Heart left ventricle (tissue), 16 donors: ENCODE data around the gene NKAIN2. TPM values are rescaled to one million over a fixed set of nuclear protein-coding genes. Genes with fewer than 3 reads are reported as not detected.

ENCODE experiments used
- ATAC-seq, 4 donors: fragments of 200-7000 bp; cut with Tn5 transposase; one replicate each; pipeline ENCODE4 v1.9.1; 2020 to 2022; ENCODE audit warnings: moderate library complexity in 4 of 4, mild to moderate bottlenecking in 3 of 4, moderate number of reproducible peaks in 1 of 4
- DNase-seq, 5 donors: peaks; one replicate each; pipeline ENCODE4 v3.0.0-alpha.2; 2020
- H3K27ac ChIP-seq, 12 donors: fragments of 200-600 bp; sonication (generic) in 4 of 12; one replicate each; pipeline versions ENCODE4 v1.5.0 to v1.8.0; 2016 to 2022; ENCODE audit warnings: mild to moderate bottlenecking in 2 of 12
- H3K27me3 ChIP-seq, 9 donors: fragments of 200-600 bp; sonication (generic) in 2 of 9; one replicate each; pipeline versions ENCODE4 v1.5.1 to v1.8.0; 2016 to 2022; ENCODE audit warnings: mild to moderate bottlenecking in 3 of 9
- H3K36me3 ChIP-seq, 9 donors: fragments of 200-600 bp; sonication (generic) in 2 of 9; one replicate each; pipeline versions ENCODE4 v1.5.0 to v1.8.0; 2018 to 2022; ENCODE audit warnings: mild to moderate bottlenecking in 2 of 9
- H3K4me1 ChIP-seq, 12 donors: fragments of 200-600 bp; sonication (generic) in 4 of 12; one replicate each; pipeline versions ENCODE4 v1.5.0 to v1.8.0; 2016 to 2022; ENCODE audit warnings: mild to moderate bottlenecking in 3 of 12
- H3K4me3 ChIP-seq, 12 donors: fragments of 200-600 bp; sonication (generic) in 4 of 12; one replicate each; pipeline versions ENCODE4 v1.5.0 to v1.8.0; 2017 to 2022; ENCODE audit warnings: mild to moderate bottlenecking in 9 of 12, moderate library complexity in 4 of 12
- H3K9me3 ChIP-seq, 12 donors: fragments of 200-600 bp; sonication (generic) in 4 of 12; one replicate each; pipeline versions ENCODE4 v1.5.0 to v1.8.0; 2016 to 2022; ENCODE audit warnings: mild to moderate bottlenecking in 1 of 12
- POLR2A ChIP-seq, 2 donors: fragments of 450-650 bp; IDR thresholded peaks; one replicate each; pipeline ENCODE4 v1.6.1; 2017; ENCODE audit warnings: antibody characterized with exemption in 2 of 2, mild to moderate bottlenecking in 2 of 2, moderate library complexity in 2 of 2
- WGBS, 4 donors: extraction: QIAGEN DNeasy Blood & Tissue Kit in 2 of 4; methylation state at CpG; one replicate each; pipeline versions ENCODE4 v1.1.5 to v1.1.7; 2013 to 2018; 5-methylcytosine and 5-hydroxymethylcytosine counted together
- intact Hi-C, 10 donors: fragments of 100-400 bp; cut with DNase I; formaldehyde crosslinking; loops; one replicate each; pipeline versions ENCODE4 v1.11.1 to v1.14.2; 2022
- polyA plus RNA-seq, 2 donors: library from polyadenylated mRNA; stranded (reverse); fragments of 200-250 nt; gene quantifications; one replicate each; pipeline ENCODE4 v1.2.3, GENCODE V29; 2013
- total RNA-seq, 9 donors: library from RNA; depleted of rRNA in 2 of 9; stranded (reverse); fragments of >200 nt in 2 of 9; fragmentation: NEBNext Ultra II Directional in 3 of 9; extraction: Animal tissue kit (Norgen Biotek cat#: 25700) in 3 of 9; gene quantifications; one replicate each; pipeline versions ENCODE4 v1.1.0 to v1.2.4, GENCODE V29; 2016 to 2023
- TF ChIP-seq, protein P1 (sequence below), 12 donors: fragments of 200-600 bp; sonication (generic) in 4 of 12; IDR thresholded peaks; one replicate each; pipeline versions ENCODE4 v1.5.0 to v1.8.0; 2018 to 2022; ENCODE audit warnings: antibody characterized with exemption in 12 of 12, mild to moderate bottlenecking in 5 of 12
- donor health status: ischemic (EF 13 %, LVEDD 7.1; RV severe dilation, severe dysfunction).
- donor health status: healthy with polysubstance abuse.
- donor health status: DM: no; HTN: yes; CAD: no.
- donor health status: DM: no; HTN: no; CAD: no.
- donor health status: ischemic (EF 25% LVEDD 6.9; RV normal size, moderate dysfunction).
- donor health status: ischemic (EF 25% LVEDD 5.7; RV mildly dilated, moderate dysfunction).
- donor health status: healthy.
- donor health status: DM: yes; HTN: yes; CAD: no.
- donor health status: ischemic (EF 35%, LVEDD 5.7; RV mildly dilated, moderate dysfunction).
- donor health status: nonischemic (EF 11% LVEDD 7.7; RV severe dilation, severe dysfunction).
- donor health status: DM: yes; HTN: yes; CAD: no.
- donor health status: PGD.
- donor health status: ischemic (EF 29% LVEDD 5.4; RV normal size, mild dysfunction).
- donor health status: nonischemic (EF 23%, LVEDD 6.1; RV moderate dilation, normal function).

NKAIN2 gene
- total and polyA plus RNA-seq, 11 donors, result 0.19 to 0.83 (median 0.33) TPM; not detected in 2

DNA sequence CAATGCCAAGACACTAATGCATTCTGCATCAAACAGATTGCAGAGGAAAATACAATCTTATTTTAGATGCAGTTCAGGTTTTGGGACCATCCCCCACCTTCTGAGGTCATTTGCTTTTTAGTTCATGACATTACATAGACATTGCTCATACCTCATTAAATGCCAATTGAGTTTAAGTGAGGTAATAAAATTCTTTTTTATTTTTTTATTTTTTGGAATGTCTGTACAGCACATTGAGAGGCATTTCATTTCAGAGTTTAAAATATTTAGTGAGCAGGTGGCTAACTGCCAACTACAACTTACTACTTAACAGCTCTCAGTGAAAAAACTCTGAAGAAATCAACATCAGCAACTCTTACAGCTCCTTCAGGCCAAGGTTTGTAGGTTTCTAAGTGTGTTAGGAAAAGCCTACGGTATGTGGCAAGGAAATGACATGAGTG is 676.3 kb downstream of the NKAIN2 start:
- Histone ChIP-seq H3K36me3 (no peaks in the 10 kb centered on the region), H3K9me3 (no peaks in the 10 kb centered on the region), H3K4me1 (no peaks in the 10 kb centered on the region), H3K27ac (no peak overlapping the region), H3K27me3 (no peaks in the 10 kb centered on the region), H3K4me3 (no peak overlapping the region)
- intact Hi-C loops, result no loop called here
- no peak for ATAC-seq
- 35 to 44% (median 40%) methylated on average over 1 of the region's 1 CpG for WGBS, 4 donors
- no peak for DNase-seq
- TF ChIP-seq, protein P1, sequence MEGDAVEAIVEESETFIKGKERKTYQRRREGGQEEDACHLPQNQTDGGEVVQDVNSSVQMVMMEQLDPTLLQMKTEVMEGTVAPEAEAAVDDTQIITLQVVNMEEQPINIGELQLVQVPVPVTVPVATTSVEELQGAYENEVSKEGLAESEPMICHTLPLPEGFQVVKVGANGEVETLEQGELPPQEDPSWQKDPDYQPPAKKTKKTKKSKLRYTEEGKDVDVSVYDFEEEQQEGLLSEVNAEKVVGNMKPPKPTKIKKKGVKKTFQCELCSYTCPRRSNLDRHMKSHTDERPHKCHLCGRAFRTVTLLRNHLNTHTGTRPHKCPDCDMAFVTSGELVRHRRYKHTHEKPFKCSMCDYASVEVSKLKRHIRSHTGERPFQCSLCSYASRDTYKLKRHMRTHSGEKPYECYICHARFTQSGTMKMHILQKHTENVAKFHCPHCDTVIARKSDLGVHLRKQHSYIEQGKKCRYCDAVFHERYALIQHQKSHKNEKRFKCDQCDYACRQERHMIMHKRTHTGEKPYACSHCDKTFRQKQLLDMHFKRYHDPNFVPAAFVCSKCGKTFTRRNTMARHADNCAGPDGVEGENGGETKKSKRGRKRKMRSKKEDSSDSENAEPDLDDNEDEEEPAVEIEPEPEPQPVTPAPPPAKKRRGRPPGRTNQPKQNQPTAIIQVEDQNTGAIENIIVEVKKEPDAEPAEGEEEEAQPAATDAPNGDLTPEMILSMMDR (IDR thresholded peaks at IDR 0.05), result no peak
- no peak for TF ChIP-seq POLR2A (IDR thresholded peaks at IDR 0.05)

DNA sequence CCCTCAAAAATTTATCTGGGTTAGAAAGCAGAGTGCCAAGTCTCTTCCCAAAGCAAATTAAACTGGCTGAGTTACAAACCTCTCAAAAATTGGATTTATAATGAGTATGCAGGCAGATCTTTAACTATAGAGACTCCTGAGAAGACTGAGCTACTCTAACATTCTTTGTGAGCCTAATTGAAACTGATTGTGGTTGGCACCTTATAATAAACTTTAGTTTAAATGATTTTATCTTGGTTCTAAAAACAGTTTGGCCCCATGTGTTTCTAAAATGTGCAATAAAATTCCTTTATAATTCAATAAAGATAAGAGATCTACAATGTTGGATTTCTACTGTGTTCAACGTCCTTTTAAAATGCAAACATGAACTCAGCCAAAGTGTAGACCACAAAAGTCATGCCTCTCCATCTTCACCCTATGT is 678.4 kb downstream of the NKAIN2 start:
- H3K9me3 ChIP-seq, result no peaks in the 10 kb centered on the region
- 48 to 58% (median 49%) methylated on average over 1 of the region's 1 CpG for WGBS, 4 donors
- H3K4me3 ChIP-seq, result no peak overlapping the region
- no peaks in the 10 kb centered on the region for H3K36me3 ChIP-seq
- TF ChIP-seq POLR2A (IDR thresholded peaks at IDR 0.05), result no peak
- TF ChIP-seq, protein P1 (IDR thresholded peaks at IDR 0.05), result no peak
- ATAC-seq (no peak), DNase-seq (no peak)
- no peaks in the 10 kb centered on the region for H3K27me3 ChIP-seq
- no peaks in the 10 kb centered on the region for H3K4me1 ChIP-seq
- H3K27ac ChIP-seq, result no peak overlapping the region
- intact Hi-C loops, result no loop called here

DNA sequence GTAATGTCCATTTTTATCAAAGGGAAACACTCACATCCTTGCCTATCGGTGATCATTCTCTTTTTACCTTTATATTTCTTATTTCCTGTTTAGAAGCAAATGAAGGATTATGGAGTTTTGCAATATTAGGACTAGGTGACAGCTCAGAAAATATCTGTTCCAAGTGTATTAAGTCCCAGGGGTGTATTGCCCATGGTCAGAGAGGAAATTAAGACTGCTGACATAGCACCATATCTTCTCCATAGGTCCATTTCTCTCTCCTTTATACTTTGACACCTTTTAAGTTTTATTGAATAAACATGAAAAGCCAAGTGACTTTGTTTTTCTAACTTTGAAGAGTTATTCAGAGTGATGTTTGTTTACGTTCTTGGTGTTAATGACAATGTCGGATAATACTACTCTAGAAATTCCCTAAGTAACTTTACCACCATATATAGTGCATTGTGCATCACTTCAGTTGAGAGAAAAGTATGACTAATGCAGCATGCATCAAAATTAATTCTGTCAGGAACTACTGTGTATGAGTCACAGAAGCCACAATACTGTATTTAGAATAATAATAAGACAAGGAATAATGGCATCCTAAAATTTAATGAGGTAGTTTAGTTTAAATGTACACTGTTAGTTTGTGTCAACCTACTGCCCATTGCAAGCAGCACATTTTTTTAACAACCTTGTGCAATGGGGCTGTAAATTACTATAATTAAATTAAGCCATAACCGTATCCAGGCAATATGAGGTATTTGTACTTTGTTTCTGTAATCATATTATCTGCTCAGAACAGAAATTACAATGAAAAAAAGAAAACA is 684.2 kb downstream of the NKAIN2 start:
- no peak for TF ChIP-seq POLR2A (IDR thresholded peaks at IDR 0.05)
- TF ChIP-seq, protein P1 (IDR thresholded peaks at IDR 0.05), result no peak
- WGBS, 4 donors, result 71 to 83% (median 81%) methylated on average over 4 of the region's 4 CpGs
- no peaks in the 10 kb centered on the region for H3K9me3 ChIP-seq
- intact Hi-C loops, result no loop called here
- H3K4me3 ChIP-seq, result no peak overlapping the region
- no peaks in the 10 kb centered on the region for H3K4me1 ChIP-seq
- H3K36me3 ChIP-seq, result no peaks in the 10 kb centered on the region
- no peak for DNase-seq
- H3K27ac ChIP-seq, result no peak overlapping the region
- H3K27me3 ChIP-seq, result no peaks in the 10 kb centered on the region
- no peak for ATAC-seq

GRCh38 chr6:124490122-124490521 is 686.5 kb downstream of the NKAIN2 start:
- TF ChIP-seq, protein P1 (IDR thresholded peaks at IDR 0.05), result no peak
- no peak for TF ChIP-seq POLR2A (IDR thresholded peaks at IDR 0.05)
- intact Hi-C loops, result no loop called here
- ATAC-seq (no peak), DNase-seq (no peak)
- no peaks in the 10 kb centered on the region for H3K27me3 ChIP-seq
- H3K27ac ChIP-seq, result no peak overlapping the region
- no peak overlapping the region for H3K4me3 ChIP-seq
- no peaks in the 10 kb centered on the region for H3K9me3 ChIP-seq
- H3K36me3 ChIP-seq, result no peaks in the 10 kb centered on the region
- 15 to 27% (median 23%) methylated on average over 1 of the region's 1 CpG for WGBS, 4 donors
- H3K4me1 ChIP-seq, result no peaks in the 10 kb centered on the region
